GM18498 (cell line): ENCODE results near the gene IRGM.

ENCODE experiments used
- ATAC-seq: cut with Tn5 transposase; IDR thresholded peaks from one replicate; pipeline ENCODE4 v1.9.1; 2021; ENCODE audit warnings: mild to moderate bottlenecking, moderate library complexity; ENCODE audit not compliant: unreplicated experiment

The IRGM gene

DNA sequence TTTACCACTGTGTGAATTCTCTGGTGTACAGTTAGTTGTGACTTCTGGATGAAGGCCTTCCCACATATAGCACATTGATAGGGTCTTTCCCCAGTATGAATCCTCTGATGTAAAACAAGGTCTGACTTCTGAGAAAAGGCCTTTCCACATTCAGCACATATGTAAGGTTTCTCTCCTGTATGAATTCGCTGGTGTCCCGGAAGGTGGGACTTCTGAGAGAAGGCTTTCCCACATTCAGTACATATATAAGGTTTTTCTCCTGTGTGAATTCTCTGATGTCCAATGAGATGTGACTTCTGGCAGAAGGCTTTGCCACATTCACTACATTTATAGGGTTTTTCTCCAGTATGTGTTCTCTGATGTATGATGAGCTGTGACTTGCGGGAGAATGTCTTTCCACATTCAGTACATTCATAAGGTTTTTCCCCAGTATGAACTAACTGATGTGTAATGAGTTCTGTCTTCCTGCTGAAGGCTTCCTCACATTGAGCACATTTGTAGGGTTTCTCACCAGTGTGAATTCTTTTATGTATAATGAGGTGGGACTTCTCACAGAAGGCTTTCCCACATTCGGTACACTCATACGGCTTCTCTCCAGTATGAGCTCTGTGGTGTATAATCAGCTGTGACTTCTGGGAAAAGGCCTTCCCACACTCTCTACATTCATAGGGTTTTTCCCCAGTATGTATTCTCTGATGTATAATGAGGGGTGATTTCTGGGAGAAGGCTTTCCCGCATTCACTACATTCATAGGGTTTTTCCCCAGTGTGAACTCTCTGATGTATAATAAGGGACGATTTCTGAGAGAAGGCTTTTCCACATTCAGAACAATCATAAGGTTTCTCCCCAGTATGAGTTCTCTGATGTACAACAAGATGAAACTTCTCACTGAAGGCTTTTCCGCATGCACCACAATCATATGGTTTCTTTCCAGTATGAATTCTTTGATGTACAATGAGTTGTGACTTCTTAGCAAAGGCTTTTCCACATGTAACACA, 49.4 kb downstream of the IRGM start:
- ATAC-seq: no peak
